ENCODE data around the gene HFM1. TPM values are rescaled to one million over a fixed set of nuclear protein-coding genes. Genes with fewer than 3 reads are reported as not detected.

The HFM1 gene
- total and polyA plus RNA-seq, 9 donors: 2.9 to 17.2 (median 7.8) TPM

GRCh38 chr1:91282695-91283420 is 121.8 kb downstream of the HFM1 start:
- no peak for TF ChIP-seq POLR2A (IDR thresholded peaks at IDR 0.05)
- peak; percentile 55 to 75 (median 62) for TF ChIP-seq CTCF (IDR thresholded peaks at IDR 0.05)
- DNase-seq: peak in 4 of 5 donors; percentile 30 to 74 (median 41)
- Histone ChIP-seq H3K9me3 (no peaks in the 10 kb centered on the region), H3K27me3 (no peaks in the 10 kb centered on the region), H3K36me3 (no peaks in the 10 kb centered on the region), H3K4me3 (no peak overlapping the region), H3K4me1 (ENCODE audit: insufficient read depth) (no peaks in the 10 kb centered on the region), H3K27ac (no peak overlapping the region)
- 32 to 36% (median 34%) methylated on average over 6 of the region's 6 CpGs for WGBS, 3 donors
- intact Hi-C loops (cut with DNase I): loop anchor here in 1 of 4 donors (10.0 kb wide), 3 partner anchors 122 to 1012 kb away; partner anchors contain the start of genes CDC7, GLMN, HFM1 and RPAP2

GRCh38 chr1:91281782-91282181 is 122.9 kb downstream of the HFM1 start:
- Histone ChIP-seq H3K27ac (no peak overlapping the region), H3K9me3 (no peaks in the 10 kb centered on the region), H3K4me3 (no peak overlapping the region), H3K4me1 (ENCODE audit: insufficient read depth) (no peaks in the 10 kb centered on the region), H3K36me3 (no peaks in the 10 kb centered on the region), H3K27me3 (no peaks in the 10 kb centered on the region)
- WGBS, 3 donors: 68 to 76% (median 73%) methylated on average over 6 of the region's 6 CpGs
- TF ChIP-seq EP300 (IDR thresholded peaks at IDR 0.05) (no peak), POLR2A (IDR thresholded peaks at IDR 0.05) (no peak), CTCF (IDR thresholded peaks at IDR 0.05) (no peak)
- DNase-seq: no peak
- intact Hi-C loops (cut with DNase I): loop anchor here in 1 of 4 donors (10.0 kb wide), 3 partner anchors 123 to 1013 kb away; partner anchors contain the start of genes CDC7, GLMN, HFM1 and RPAP2

- intact Hi-C loops (cut with DNase I): no loop called here
- no peak for DNase-seq
- no peaks in the 10 kb centered on the region for H3K36me3 ChIP-seq
- no peak for TF ChIP-seq POLR2A (IDR thresholded peaks at IDR 0.05)
- TF ChIP-seq EP300 (IDR thresholded peaks at IDR 0.05): no peak
- no peak for TF ChIP-seq CTCF (IDR thresholded peaks at IDR 0.05)
- no peaks in the 10 kb centered on the region for H3K4me1 ChIP-seq (ENCODE audit: insufficient read depth)
- no peak overlapping the region for H3K4me3 ChIP-seq
- 28 to 65% (median 34%) methylated on average over 1 of the region's 1 CpG for whole genome bisulfite sequencing, 3 donors
- H3K27ac ChIP-seq: no peak overlapping the region
- no peaks in the 10 kb centered on the region for H3K27me3 ChIP-seq
- H3K9me3 ChIP-seq: no peaks in the 10 kb centered on the region
Observed at GRCh38 chr1:91278754-91279153, 125.9 kb downstream of the HFM1 start.

- no peak for TF ChIP-seq POLR2A (IDR thresholded peaks at IDR 0.05)
- TF ChIP-seq CTCF (IDR thresholded peaks at IDR 0.05): no peak
- TF ChIP-seq EP300 (IDR thresholded peaks at IDR 0.05): no peak
- WGBS, 3 donors: 90 to 100% (median 94%) methylated on average over 1 of the region's 1 CpG
- Histone ChIP-seq H3K27me3 (no peaks in the 10 kb centered on the region), H3K9me3 (no peaks in the 10 kb centered on the region), H3K4me3 (no peak overlapping the region), H3K36me3 (no peaks in the 10 kb centered on the region), H3K4me1 (ENCODE audit: insufficient read depth) (no peaks in the 10 kb centered on the region), H3K27ac (no peak overlapping the region)
- intact Hi-C loops (cut with DNase I): no loop called here
- no peak for DNase-seq
Observed at GRCh38 chr1:91273875-91274274, 130.8 kb downstream of the HFM1 start.
